Activated CD4-positive, alpha-beta T cell treated with anti-CD3 and anti-CD28 coated beads, Interleukin-2, Interleukin-4, amounts not matched to agents 100 ng/mL and 50 ng/mL, durations not matched to agents 16 hours and 8 hours (primary cell): Measurements from ENCODE around the gene KLRG1.

Source experiments
- DNase-seq: peaks from one replicate; pipeline ENCODE4 v3.0.0-alpha.2; 2020; ENCODE audit warnings: low spot score

KLRG1 gene

DNA sequence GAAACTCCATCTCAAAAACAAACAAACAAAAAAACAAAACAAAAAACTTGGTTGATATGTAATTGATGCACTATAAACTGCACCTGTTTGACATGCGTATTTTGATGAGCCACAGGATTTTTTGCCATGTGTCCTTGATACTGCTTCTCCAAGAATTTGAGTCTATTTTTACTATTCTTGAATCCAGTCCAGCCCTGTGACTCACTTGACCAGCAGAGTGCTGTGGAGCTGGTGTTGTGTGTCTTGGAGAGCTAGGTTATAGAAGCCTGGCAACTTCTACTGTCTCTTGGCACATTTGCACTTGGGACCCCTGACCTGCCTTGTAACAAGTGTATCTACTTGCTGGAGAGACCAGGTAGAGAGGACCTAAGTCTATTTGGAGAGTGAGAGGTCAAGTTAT, 52.0 kb downstream of the KLRG1 start:
- DNase-seq, result no peak

DNA sequence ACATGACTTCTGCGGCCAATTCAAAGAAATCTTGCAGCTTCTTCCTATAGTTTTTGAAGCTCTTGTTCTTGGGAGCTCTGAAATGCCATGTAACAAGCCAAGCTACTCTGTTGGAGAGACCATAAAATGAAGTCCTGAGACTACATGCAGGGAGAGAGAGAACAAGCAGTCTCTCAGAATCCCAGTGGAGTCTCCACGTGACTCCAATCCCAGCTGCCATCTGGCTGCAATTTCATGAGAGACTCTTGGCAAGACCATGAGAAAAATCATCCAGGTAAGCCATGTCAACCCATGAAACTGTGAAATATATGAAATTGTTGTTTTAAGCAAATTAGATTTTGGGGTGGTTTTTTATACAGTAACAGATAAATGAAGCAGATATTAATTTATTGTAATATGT, 54.4 kb downstream of the KLRG1 start:
- no peak for DNase-seq

DNA sequence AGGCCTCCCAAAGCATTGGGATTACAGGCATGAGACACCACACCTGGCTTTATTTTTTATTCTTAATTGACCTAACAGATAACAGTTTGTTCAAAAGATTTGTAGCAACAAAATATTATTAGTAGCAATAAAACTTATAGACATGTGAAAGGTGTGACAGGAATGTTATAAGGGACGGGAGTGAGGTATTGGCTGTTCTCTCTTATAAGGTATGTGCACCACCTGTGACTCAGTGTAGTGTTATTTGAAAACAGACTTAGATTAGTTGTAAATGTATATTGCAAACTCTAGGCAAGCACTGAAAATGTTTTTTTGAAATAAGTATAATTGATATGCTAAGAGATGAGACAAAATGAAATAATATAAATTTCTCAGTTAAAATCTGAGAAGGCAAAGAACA, 57.8 kb downstream of the KLRG1 start:
- DNase-seq, result no peak

DNA sequence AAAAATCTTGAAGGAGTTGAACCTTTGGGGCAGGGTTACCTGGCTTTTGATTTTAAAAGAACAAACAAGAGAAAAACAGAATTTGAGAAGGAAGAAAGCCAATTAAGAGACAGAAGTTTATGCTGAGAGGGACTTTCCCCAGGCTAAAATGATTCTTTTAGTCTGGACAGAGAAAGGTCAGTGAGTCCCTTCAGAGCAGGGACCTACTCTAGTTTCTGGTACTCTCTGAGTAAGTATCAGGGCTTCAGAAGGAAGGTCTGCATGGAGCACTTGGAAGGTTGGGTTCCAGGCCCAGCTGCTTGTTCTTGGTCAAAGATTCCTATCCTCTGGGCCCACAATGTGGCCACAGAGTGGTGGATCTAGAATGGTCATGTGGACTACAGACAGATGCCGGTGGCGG, 59.6 kb downstream of the KLRG1 start:
- DNase-seq, result no peak

DNA sequence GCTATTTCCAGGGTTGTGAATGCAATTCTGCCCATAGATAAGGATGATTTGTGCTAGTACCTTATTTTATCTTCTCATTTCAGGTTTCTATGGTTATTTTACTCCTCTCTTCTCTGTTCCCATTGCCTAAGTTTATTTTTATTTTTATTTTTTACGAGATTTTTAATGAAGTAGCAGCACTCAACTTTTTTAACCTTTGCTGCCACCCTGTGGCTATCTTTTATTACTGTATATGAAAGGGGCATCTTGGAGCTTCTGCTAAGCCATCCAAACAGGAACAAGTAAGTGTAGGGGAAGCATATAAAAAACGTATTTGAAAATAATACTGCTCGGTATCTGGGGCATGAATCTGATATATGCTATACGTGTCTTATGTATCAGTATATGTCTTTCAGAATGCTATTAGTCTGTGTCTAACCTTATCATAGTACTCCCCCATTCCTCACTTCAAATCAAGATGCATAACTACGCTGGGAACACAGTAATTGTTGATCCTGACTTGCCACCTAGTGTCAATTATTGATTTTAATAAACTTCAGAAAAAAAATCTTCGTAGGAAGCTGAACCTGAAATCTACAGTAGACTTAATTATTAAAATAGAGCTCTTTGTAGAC, 60.3 kb downstream of the KLRG1 start:
- peak; percentile 33 for DNase-seq

DNA sequence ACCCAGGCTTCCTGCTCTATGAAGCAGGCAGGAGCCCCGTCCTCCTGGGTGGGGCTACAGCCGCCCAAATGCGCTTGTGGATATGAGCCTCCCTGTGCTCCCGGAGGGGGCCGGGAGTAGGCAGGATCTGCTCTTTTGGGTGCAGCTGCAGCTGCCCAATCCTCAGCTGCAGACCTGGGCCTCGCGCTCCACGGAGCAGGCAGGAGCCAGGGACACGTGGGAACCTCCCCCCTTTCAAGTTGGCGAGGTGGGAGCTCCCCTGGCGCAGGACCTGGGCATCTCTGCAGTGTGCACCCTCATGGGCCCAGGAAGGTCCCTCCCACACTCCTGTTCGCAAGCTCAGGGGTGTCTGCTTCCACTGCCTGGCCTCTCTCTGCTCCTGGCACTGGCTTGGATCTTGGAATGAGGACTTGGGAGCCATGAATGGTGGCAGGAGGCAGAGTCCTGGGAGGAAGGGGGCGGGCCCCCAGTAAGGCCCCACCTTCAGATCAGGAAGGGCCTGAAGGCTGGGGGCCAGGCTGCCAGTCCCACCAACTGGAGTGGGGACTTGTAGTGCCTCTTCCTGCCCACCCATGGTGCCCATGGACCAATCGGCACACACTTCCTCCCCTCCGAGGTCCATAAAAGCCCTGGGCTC, 61.3 kb downstream of the KLRG1 start:
- no peak for DNase-seq

DNA sequence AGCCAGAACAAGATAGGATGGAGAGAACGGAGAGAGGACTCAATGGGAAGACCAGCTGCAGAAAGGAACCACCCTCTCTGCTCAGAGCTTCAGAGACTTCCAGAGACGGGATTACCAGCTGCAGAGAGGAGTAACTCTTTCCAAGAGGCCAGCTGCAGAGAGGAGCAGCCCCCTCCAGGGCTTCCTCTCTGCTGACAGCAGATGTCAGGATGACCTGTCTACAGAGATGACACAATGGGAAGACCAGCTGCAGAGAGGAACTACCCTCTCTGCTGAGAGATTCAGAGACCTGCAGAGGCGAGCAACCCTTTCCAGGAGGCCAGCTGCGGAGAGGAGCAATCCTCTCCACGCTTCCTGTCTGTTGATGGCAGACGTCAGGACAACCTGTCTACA, 61.8 kb downstream of the KLRG1 start:
- DNase-seq, result no peak

DNA sequence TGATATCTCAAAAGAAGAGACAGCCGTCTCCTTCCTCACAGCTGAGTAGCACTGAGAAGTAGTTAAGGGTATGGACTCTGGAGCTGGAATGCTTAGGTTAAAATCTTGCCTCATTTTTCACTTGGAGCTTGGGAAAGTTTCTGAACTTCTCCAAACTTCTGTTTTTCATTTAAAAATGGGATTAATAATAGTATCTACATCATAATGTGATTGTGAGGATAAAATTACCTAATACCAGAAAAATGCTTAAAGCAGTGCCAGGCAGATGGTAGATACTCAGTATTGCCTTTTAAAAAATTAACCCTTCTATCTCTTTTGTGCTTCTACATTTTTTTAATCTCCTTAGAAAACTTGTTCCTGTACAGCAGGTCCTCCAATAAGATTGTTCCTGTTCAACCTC, 63.3 kb downstream of the KLRG1 start:
- no peak for DNase-seq
